NT2/D1 (cell line): ENCODE results near the gene BMF.

Experiments used
- YY1 ChIP-seq: IDR thresholded peaks from 2 replicates; pipeline ENCODE4 v1.6.1; 2011; ENCODE audit not compliant: insufficient read length, insufficient read depth
- ZNF274 ChIP-seq: IDR thresholded peaks from 2 replicates; pipeline ENCODE4 v1.6.1; 2011; ENCODE audit warnings: mild to moderate bottlenecking, low read depth, low read length

- TF ChIP-seq ZNF274: no peak
- TF ChIP-seq YY1: no peak
Measured at GRCh38 chr15:40046721-40047414, 61.8 kb downstream of the BMF start.
